IMR-90 (cell line): ENCODE data around the gene SLC10A3. TPM values are rescaled to one million over a fixed set of nuclear protein-coding genes. Genes with fewer than 3 reads are reported as not detected.
A peak's percentile ranks its signal among the peaks of the same experiment; 100 is the strongest.

Experiments
- ATAC-seq: fragments of 200-7000 bp; cut with Tn5 transposase; 2 replicates; pipeline ENCODE4 v1.9.1; 2020; ENCODE audit warnings: low read depth, mild to moderate bottlenecking, moderate library complexity
- BruUV-seq: library from RNA; stranded (reverse); fragments of 400-500 nt; replicated peaks from 2 replicates; lab custom pipeline; 2021; lab: Mats Ljungman, UMichigan
- CTCF ChIA-PET: fragments of 300-600 bp; formaldehyde crosslinking; extraction: SDS; loops from one replicate; lab custom pipeline; 2021; ENCODE audit warnings: antibody characterized with exemption; lab: Yijun Ruan, JAX
- POLR2A ChIA-PET: fragments of 300-600 bp; sonication (Branson Sonifier 250); formaldehyde crosslinking; loops from one replicate; lab custom pipeline; 2022; ENCODE audit warnings: antibody characterized with exemption; ENCODE audit not compliant: unreplicated experiment; lab: Charles Lee
- DNase-seq: peaks from one replicate; pipeline ENCODE4 v3.0.0; 2013
- H2AFZ ChIP-seq: replicated peaks from 2 replicates; pipeline ENCODE3; 2013; ENCODE audit warnings: low read length, mild to moderate bottlenecking; ENCODE audit not compliant: poor library complexity
- H2AK5ac ChIP-seq: 2 replicates; pipeline ENCODE4 v1.6.1; 2013; ENCODE audit warnings: low read depth, low read length, inconsistent platforms
- H2AK9ac ChIP-seq: replicated peaks from 2 replicates; pipeline ENCODE3; 2013; ENCODE audit warnings: mild to moderate bottlenecking, low read depth, low read length, moderate library complexity; ENCODE audit not compliant: poor library complexity
- H2BK120ac ChIP-seq: 2 replicates; pipeline ENCODE4 v1.6.1; 2013; ENCODE audit warnings: low read depth, low read length, inconsistent platforms
- H2BK15ac ChIP-seq: 3 replicates; pipeline ENCODE4 v1.6.1; 2013; ENCODE audit warnings: low read depth, low read length, inconsistent platforms
- H2BK20ac ChIP-seq: 2 replicates; pipeline ENCODE4 v1.6.1; 2013; ENCODE audit warnings: low read depth, mild to moderate bottlenecking, inconsistent platforms, low read length, moderate library complexity
- H2BK5ac ChIP-seq: 2 replicates; pipeline ENCODE4 v1.6.1; 2013; ENCODE audit warnings: mild to moderate bottlenecking, low read depth, low read length, inconsistent platforms; ENCODE audit not compliant: poor library complexity, severe bottlenecking
- H3K14ac ChIP-seq: replicated peaks from 2 replicates; pipeline ENCODE4 v1.6.1; 2013; ENCODE audit warnings: low read depth, low read length, inconsistent platforms
- H3K18ac ChIP-seq: 2 replicates; pipeline ENCODE4 v1.6.1; 2013; ENCODE audit warnings: low read depth, low read length, control low read depth
- H3K23ac ChIP-seq: 2 replicates; pipeline ENCODE4 v1.6.1; 2013; ENCODE audit warnings: low read depth, low read length, inconsistent platforms
- H3K27ac ChIP-seq: 2 replicates; pipeline ENCODE4 v1.5.1; 2013; ENCODE audit warnings: mild to moderate bottlenecking, control low read depth, low read length; ENCODE audit not compliant: insufficient read depth
- H3K27me3 ChIP-seq: 2 replicates; pipeline ENCODE4 v1.6.1; 2013; ENCODE audit warnings: low read length; ENCODE audit not compliant: control insufficient read depth, insufficient read depth
- H3K36me3 ChIP-seq: 2 replicates; pipeline ENCODE4 v1.6.1; 2013; ENCODE audit warnings: low read length, mixed read lengths; ENCODE audit not compliant: control insufficient read depth, insufficient read depth
- H3K4ac ChIP-seq: 2 replicates; pipeline ENCODE4 v1.6.1; 2013; ENCODE audit warnings: low read depth, low read length, inconsistent platforms
- H3K4me1 ChIP-seq: 2 replicates; pipeline ENCODE4 v1.6.1; 2013; ENCODE audit warnings: low read length, mixed read lengths; ENCODE audit not compliant: control insufficient read depth, insufficient read depth
- H3K4me2 ChIP-seq: 2 replicates; pipeline ENCODE4 v1.6.1; 2013; ENCODE audit warnings: low read depth, mild to moderate bottlenecking, control low read depth, low read length, moderate library complexity
- H3K4me3 ChIP-seq: 2 replicates; pipeline ENCODE4 v1.5.1; 2013; ENCODE audit warnings: low read depth, mild to moderate bottlenecking, control low read depth, low read length, moderate library complexity; ENCODE audit not compliant: insufficient read depth
- H3K56ac ChIP-seq: 2 replicates; pipeline ENCODE4 v1.6.1; 2013; ENCODE audit warnings: low read length, inconsistent platforms; ENCODE audit not compliant: insufficient read depth; ENCODE audit errors: extremely low read depth
- H3K79me1 ChIP-seq, 2 experiments: 2 replicates each; pipeline ENCODE4 v1.6.1; 2013; ENCODE audit warnings: low read length in 2 of 2, inconsistent platforms in 1 of 2, low read depth in 1 of 2
- H3K9ac ChIP-seq: 2 replicates; pipeline ENCODE4 v1.6.1; 2013; ENCODE audit warnings: low read depth, low read length, control low read depth
- H3K9me1 ChIP-seq: 2 replicates; pipeline ENCODE4 v1.6.1; 2013; ENCODE audit warnings: low read length, inconsistent platforms; ENCODE audit not compliant: insufficient read depth
- H3K9me3 ChIP-seq: 2 replicates; pipeline ENCODE4 v1.6.1; 2013; ENCODE audit warnings: low read length; ENCODE audit not compliant: control insufficient read depth, insufficient read depth
- H4K20me1 ChIP-seq: 2 replicates; pipeline ENCODE4 v1.6.1; 2013; ENCODE audit warnings: low read length, inconsistent platforms; ENCODE audit not compliant: insufficient read depth
- H4K5ac ChIP-seq: 2 replicates; pipeline ENCODE4 v1.6.1; 2013; ENCODE audit warnings: mild to moderate bottlenecking, low read depth, low read length, control low read depth
- H4K8ac ChIP-seq, 2 experiments: 2 replicates each; pipeline ENCODE4 v1.6.1; 2013; ENCODE audit warnings: low read depth in 2 of 2, low read length in 2 of 2, control low read depth in 1 of 2, inconsistent platforms in 1 of 2
- H4K91ac ChIP-seq: 2 replicates; pipeline ENCODE4 v1.6.1; 2013; ENCODE audit warnings: low read depth, low read length, inconsistent platforms; ENCODE audit not compliant: insufficient read depth
- BHLHE40 ChIP-seq: fragments of 150-350 bp; IDR thresholded peaks from 2 replicates; pipeline ENCODE4 v1.6.1; 2016; ENCODE audit warnings: mild to moderate bottlenecking, low read depth, low read length
- MXI1 ChIP-seq: IDR thresholded peaks from 2 replicates; pipeline ENCODE4 v1.6.1; 2012; ENCODE audit warnings: low read depth, mild to moderate bottlenecking, low read length, moderate library complexity, borderline replicate concordance
- RAD21 ChIP-seq: IDR thresholded peaks from 2 replicates; pipeline ENCODE4 v1.6.1; 2012; ENCODE audit warnings: low read length, improper control_type of control experiment
- WGBS, 2 experiments: methylation state at CpG; one replicate each; pipeline versions ENCODE4 v1.1.5 to v1.1.7; 2013; ENCODE audit warnings: missing lambda C conversion rate in 2 of 2; ENCODE audit not compliant: insufficient read length in 1 of 2; ENCODE audit errors: extremely low coverage in 2 of 2; 5-methylcytosine and 5-hydroxymethylcytosine counted together
- dilution Hi-C: fragments of 300-500 bp; cut with HindIII; formaldehyde crosslinking; loops from one replicate; pipeline ENCODE4 v1.14.3; 2018; ENCODE audit warnings: low sequenced_read_pairs; ENCODE audit not compliant: unreplicated experiment
- in situ Hi-C: fragments of 300-500 bp; cut with MboI; formaldehyde crosslinking; loops from 3 replicates; pipeline ENCODE4 v1.14.3; 2019; ENCODE audit warnings: low sequenced_read_pairs, inconsistent platforms, mixed read lengths
- intact Hi-C: fragments of 100-400 bp; cut with micrococcal nuclease; formaldehyde crosslinking; loops from 2 replicates; pipeline ENCODE4 v1.10.0; 2022
- polyA plus RNA-seq, 3 experiments: library from polyadenylated mRNA; depleted of rRNA; stranded (reverse); fragments of >200 nt; gene quantifications; 2 replicates each; pipeline ENCODE4 v1.2.3, GENCODE V29; 2012; ENCODE audit warnings: low replicate concordance in 1 of 3
- total RNA-seq: library from RNA; depleted of rRNA; stranded (reverse); fragments of >200 nt; gene quantifications from 2 replicates; pipeline ENCODE4 v1.2.3, GENCODE V29; 2012

The SLC10A3 gene
- total and polyA plus RNA-seq, 2 of the 4 experiments (the other 2 are of a cell fraction), result 15.2 to 24.6 TPM

DNA sequence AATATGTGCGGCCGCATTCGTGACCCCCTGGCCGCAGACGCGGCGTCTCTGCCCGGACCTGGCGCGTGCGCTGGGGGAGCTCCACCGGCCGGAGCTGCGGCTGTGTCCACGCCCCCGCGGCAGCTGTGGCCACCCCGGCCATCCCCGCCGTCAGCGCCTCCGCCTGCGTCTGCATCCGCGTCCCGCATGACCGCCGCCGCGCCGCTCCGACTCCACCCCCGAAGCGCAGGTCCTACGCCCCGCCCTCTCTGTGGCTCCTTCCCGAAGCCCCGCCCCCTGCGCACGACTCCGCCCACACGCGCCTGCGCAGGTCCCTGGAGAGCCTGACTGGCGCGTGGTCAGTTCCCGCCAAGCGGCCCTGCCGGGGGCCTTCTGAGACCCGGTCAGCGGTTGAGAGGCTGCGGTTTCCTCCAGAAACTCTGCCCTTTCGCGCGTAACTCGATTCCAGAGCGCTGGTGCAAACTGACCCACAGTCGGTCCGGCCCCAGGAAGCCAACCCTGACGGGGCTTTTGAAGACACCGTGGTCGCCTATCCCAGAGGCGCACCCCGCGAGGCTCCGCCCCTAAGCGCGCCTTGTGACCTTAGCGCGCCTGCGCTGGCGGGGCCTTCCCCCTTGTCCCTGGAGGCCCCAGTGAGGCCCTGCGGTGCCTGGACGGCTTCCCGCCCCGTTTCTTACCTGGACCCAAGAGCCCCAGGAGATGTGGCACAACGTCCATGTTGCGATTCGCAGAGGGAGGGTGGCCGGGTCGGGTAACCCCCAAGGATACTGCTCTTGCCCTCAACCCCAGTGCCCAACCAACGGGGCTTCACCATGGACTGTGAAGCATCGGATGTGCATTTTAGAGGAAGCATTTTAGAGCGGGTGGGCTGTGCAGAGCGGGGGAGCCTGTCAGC lies 11.5 kb downstream of the SLC10A3 start, which contains the start of gene LAGE3:
Gene LAGE3, minus strand, starts transcription at position 554 of the 895 bp plus-strand sequence. Its CDS starts 366 bp downstream, at position 188.
- Histone ChIP-seq H3K56ac (no peak within 1 kb of the TSS; the same call in 1 of the 2 replicates), H3K9me1 (no peaks in the 10 kb centered on the region), H4K91ac (peak within 1 kb of the TSS; percentile 28; the same call in 1 of the 2 replicates), H3K4me2 (peak within 1 kb of the TSS; percentile 91), H2BK120ac (peak within 1 kb of the TSS; percentile 77; the same call in 1 of the 2 replicates), H4K20me1 (no peaks in the 10 kb centered on the region; the same call in 1 of the 2 replicates), H2AK9ac (peak within 1 kb of the TSS; percentile 82), H2BK5ac (peak within 1 kb of the TSS; percentile 18), H3K27ac (peak within 1 kb of the TSS; percentile 78), H3K9ac (peak within 1 kb of the TSS; percentile 88), H2BK20ac (no peak within 1 kb of the TSS), H2BK15ac (no peak within 1 kb of the TSS), H3K36me3 (peaks cover 3% of the 10 kb centered on the region; the same call in 1 of the 2 replicates), H2AK5ac (peak within 1 kb of the TSS; percentile 60), H2AFZ (peak within 1 kb of the TSS; percentile 93), H3K23ac (peak within 1 kb of the TSS; percentile 80; the same call in 1 of the 2 replicates), H3K14ac (peak within 1 kb of the TSS; percentile 44), H3K9me3 (no peaks in the 10 kb centered on the region), H4K5ac (peak within 1 kb of the TSS; percentile 47), H3K4me3 (peak within 1 kb of the TSS; percentile 52), H3K4me1 (no peaks in the 10 kb centered on the region), H3K27me3 (no peaks in the 10 kb centered on the region), H4K8ac (peak within 1 kb of the TSS; percentile 82 to 89; a peak in 3 of 4 replicates), H3K79me1 (no peaks in the 10 kb centered on the region; a peak in 1 of 4 replicates), H3K18ac (0 out of 2 replicates have a peak within 1 kb of the TSS, but pooled peaks have one; percentile 14), H3K4ac (peak within 1 kb of the TSS; percentile 64)
- ChIA-PET POLR2A (interaction anchor here (0.6 to 0.8 kb wide), 2 partner anchors 12 to 81 kb away, joined by 3 read pairs; no protein-coding TSS in a partner anchor), CTCF (no interaction called here)
- ATAC-seq, result peak; percentile 95
- dilution Hi-C loops, result no loop called here
- DNase-seq, result peak; percentile 84
- BruUV-seq, result no TSS peak
- peak; percentile 70 for TF ChIP-seq BHLHE40
- TF ChIP-seq MXI1, result peak; percentile 74; the same call in 1 of the 2 replicates
- no peak for TF ChIP-seq RAD21
- intact Hi-C loops, result no loop called here
- 31% methylated on average over 37 of the region's 85 CpGs; no CpG with 5 or more reads in 1 of the 2 experiments for WGBS, 2 experiments
- in situ Hi-C loops, result no loop called here
